Fibroblast of pulmonary artery (primary cell): ENCODE data around the gene RTL1.

Experiments used
- DNase-seq: peaks from one replicate; pipeline ENCODE4 v3.0.0-alpha.2; 2010; ENCODE audit warnings: low read depth
- H3K4me3 ChIP-seq: replicated peaks from 2 replicates; pipeline ENCODE4 v1.5.1; 2011; ENCODE audit warnings: low read depth, mild to moderate bottlenecking, control low read depth, low read length, moderate library complexity
- TF ChIP-seq, protein P1 (sequence below): IDR thresholded peaks from 2 replicates; pipeline ENCODE4 v1.5.1; 2011; ENCODE audit warnings: mild to moderate bottlenecking, control low read depth, low read length, inconsistent platforms; ENCODE audit errors: missing control alignments

RTL1 gene

DNA sequence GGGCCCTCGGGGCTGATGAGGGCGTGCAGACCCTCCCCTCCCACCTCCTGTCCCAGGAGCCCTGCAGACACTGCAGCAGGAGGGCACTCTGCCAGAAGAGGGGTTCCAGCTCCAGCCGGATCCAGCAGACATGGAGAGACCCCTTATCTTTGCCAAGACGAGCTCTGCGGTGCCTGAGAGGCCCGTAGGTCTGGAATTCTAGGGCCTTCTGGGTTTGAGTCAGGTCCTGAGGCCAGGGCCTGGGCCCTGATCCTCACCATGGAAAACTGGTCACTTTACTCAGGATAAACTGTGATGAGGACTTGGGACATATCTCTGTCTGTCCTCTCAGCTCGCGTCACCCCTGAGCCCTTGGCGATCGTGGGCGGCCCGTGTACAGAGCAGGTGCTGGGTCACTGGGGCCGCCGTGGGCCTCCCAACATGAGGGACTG is 63.8 kb downstream of the RTL1 start:
- no peak for DNase-seq
- TF ChIP-seq, protein P1, sequence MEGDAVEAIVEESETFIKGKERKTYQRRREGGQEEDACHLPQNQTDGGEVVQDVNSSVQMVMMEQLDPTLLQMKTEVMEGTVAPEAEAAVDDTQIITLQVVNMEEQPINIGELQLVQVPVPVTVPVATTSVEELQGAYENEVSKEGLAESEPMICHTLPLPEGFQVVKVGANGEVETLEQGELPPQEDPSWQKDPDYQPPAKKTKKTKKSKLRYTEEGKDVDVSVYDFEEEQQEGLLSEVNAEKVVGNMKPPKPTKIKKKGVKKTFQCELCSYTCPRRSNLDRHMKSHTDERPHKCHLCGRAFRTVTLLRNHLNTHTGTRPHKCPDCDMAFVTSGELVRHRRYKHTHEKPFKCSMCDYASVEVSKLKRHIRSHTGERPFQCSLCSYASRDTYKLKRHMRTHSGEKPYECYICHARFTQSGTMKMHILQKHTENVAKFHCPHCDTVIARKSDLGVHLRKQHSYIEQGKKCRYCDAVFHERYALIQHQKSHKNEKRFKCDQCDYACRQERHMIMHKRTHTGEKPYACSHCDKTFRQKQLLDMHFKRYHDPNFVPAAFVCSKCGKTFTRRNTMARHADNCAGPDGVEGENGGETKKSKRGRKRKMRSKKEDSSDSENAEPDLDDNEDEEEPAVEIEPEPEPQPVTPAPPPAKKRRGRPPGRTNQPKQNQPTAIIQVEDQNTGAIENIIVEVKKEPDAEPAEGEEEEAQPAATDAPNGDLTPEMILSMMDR, result no peak
- H3K4me3 ChIP-seq, result no peak overlapping the region

DNA sequence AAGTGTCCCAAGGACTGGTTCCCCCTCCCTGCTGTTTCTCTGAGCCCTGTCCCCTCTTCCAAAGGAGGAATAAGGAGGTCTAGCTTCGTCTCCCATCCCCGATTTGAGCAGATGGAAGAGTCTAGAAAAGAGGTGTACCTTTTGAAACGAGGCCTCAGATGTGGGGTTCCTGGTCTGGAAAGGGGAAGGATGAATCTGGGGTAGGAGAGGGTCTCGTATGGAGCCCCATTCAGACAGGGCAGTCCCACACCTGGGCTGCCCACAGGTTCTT is 64.3 kb downstream of the RTL1 start:
- TF ChIP-seq, protein P1, result no peak
- DNase-seq, result no peak
- H3K4me3 ChIP-seq, result no peak overlapping the region

DNA sequence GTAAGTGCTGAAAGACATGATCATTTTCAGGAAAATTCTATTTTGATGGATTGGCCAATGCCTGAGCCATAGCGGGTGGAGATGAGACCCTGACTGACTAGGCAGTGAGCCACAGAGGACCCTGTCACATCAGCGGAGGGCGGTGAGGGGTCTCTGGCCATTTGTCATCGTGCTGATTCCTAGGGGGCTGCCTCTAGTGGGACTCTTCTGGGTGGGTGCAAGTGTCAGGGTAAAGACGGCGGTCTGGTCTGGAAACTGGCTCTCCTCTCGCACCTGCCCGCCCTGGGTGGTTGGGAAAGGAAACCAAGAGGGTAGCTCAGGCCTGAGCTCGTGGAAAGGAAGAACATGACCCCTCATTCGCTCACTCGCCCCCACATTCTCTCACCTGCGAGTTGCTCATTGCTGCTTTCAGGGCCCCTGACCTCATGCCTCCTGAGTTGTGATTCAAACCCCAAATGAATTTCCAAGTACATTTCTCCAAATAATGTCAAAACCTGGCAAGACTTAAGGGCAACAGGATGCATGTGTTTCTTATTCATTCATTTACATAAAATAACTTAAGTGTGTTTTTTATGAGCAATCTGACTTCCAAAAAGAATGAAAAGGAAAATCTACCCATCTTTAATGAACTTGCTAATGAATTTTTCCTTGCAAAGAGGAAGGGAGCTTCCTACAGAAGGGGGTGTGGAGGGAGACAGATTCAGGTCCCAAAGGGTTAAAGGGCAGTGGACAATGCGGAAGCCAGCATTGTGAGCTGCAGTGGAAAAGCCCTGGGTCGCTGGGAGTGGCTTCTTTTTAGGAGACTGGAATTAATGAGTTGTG is 64.8 kb downstream of the RTL1 start:
- DNase-seq, result no peak
- no peak overlapping the region for H3K4me3 ChIP-seq
- TF ChIP-seq, protein P1, result no peak

DNA sequence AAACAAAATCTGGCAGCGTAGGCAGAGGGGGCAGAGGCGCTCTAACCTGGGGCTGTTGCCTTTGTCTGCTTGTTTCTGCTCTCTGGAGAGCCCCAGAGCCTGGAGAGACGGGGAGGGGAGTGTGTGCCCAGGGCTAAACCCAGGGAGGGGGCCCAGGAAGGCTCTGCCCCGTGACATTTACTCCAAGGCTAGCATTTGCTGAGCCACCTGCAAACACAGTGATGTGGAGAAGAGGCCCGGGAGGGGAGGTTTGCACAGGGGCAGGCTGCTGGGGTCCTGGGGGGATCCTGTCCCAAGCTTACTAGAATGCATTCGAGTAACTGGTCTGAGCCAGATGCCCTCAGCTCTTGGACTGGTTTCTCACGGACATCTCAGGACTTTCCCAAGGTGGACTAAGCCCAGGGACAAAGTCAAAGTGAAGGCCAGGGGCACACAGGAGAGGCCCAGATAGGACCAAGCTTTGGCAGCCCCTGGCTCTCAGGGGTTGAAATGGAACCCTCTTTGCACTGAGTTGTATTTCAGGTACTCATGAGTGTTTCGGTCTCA is 65.6 kb downstream of the RTL1 start:
- no peak overlapping the region for H3K4me3 ChIP-seq
- DNase-seq, result no peak
- TF ChIP-seq, protein P1, result no peak

DNA sequence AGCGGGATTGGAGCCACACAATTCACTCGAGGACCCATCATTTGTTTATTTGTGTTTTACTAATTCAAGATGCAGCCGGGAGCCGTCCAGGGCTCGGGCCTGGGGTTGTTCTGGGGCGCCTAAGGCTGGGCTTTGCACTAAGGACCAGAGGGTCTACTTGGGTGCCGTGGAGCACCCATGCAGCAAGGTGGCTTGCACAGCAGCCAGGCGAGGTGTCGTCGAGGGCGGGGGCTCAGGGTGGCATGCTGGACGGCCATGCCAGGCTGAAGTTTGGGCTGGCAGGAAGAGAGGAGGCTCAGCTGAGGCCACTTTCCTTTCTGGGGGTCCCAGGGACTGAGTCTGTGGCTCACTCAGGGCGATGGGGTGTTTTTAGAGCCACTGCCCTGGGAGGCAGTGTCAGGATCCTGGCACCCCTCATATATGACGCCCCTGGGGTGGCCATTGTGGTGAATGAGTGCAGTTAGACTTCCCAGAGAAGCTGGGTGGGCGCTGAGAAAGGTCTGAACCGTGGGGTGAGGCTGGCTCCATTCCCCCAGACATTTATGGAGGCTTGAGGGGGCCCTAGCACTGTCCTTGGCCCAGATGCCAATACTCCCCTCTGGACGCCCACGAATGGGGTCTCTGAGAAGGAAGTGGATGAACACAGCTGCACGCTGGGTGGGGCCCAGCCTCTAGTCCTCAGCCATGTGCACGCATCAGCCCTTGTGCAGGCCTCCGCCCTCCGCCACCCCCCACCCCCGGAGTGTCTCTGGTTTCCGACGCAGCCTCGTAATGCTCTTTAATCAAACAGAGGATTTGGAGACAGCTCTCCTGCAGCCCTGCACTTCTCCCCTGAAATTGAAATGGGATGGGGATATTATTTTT is 66.3 kb downstream of the RTL1 start:
- DNase-seq, result no peak
- H3K4me3 ChIP-seq, result no peak overlapping the region
- TF ChIP-seq, protein P1, result no peak

DNA sequence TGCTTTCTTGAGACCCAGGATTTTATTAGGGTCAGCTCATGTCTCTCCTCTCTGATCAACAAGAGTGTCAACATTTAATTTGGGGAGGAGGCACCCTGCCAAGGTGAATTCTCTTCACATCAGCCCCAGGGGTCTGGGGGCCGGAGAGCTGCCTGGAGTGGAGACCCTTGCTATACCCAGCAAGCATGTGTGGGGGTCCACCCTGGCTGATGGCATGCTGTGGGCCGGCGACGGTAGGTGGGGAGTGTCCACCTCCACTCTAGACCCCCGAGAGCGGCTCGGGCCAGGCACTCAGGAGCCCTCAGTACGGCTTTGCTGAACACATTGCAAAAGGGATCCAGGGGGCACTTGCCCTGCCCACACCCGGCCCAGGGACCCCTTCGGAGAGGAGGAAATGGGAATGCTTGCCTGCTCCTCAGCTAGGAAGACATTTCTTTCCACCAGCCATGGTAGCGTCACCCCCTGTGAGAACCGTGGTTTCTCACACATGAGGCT is 67.2 kb downstream of the RTL1 start:
- no peak for DNase-seq

More for the DNA sequence above, 67.2 kb downstream of the RTL1 start:
- no peak overlapping the region for H3K4me3 ChIP-seq
- TF ChIP-seq, protein P1, result no peak
